Neural cell (in vitro differentiated cells): ENCODE data around the gene TACO1. TPM values are rescaled to one million over a fixed set of nuclear protein-coding genes. Genes with fewer than 3 reads are reported as not detected.

Experiments
- H2AFZ ChIP-seq: fragments of 200-600, 300-800 bp; sonication (generic), shearing (Covaris generic); 2 replicates; pipeline ENCODE4 v1.6.0; 2014; ENCODE audit warnings: low read depth, mild to moderate bottlenecking, antibody characterized with exemption, low read length, moderate library complexity
- H3F3A ChIP-seq: fragments of 200-600 bp; shearing (Covaris generic); 2 replicates; pipeline ENCODE4 v1.6.1; 2016; ENCODE audit warnings: mild to moderate bottlenecking, moderate library complexity, mixed read lengths, antibody characterized with exemption, low read length; ENCODE audit not compliant: insufficient read depth, poor library complexity, severe bottlenecking
- H3K27ac ChIP-seq: fragments of 200-600, 300-800 bp; sonication (generic), shearing (Covaris generic); 2 replicates; pipeline ENCODE4 v1.5.1; 2014; ENCODE audit warnings: mild to moderate bottlenecking, low read length, moderate library complexity
- H3K27me3 ChIP-seq: fragments of 300-800, 200-600 bp; sonication (generic), shearing (Covaris generic); 2 replicates; pipeline ENCODE4 v1.6.0; 2014; ENCODE audit warnings: mild to moderate bottlenecking, low read depth, low read length, moderate library complexity; ENCODE audit not compliant: insufficient read depth
- H3K36me3 ChIP-seq: fragments of 300-800, 200-600 bp; sonication (generic), shearing (Covaris generic); 2 replicates; pipeline ENCODE4 v1.5.1; 2014; ENCODE audit warnings: mild to moderate bottlenecking, antibody characterized with exemption, low read length, moderate library complexity; ENCODE audit not compliant: insufficient read depth
- H3K4me2 ChIP-seq: fragments of 300-800, 200-600 bp; sonication (generic), shearing (Covaris generic); 2 replicates; pipeline ENCODE4 v1.6.0; 2014; ENCODE audit warnings: mild to moderate bottlenecking, low read length
- H3K4me3 ChIP-seq: fragments of 300-800, 200-600 bp; sonication (generic), shearing (Covaris generic); 2 replicates; pipeline ENCODE4 v1.5.1; 2014; ENCODE audit warnings: mild to moderate bottlenecking, low read length, moderate library complexity
- H3K79me2 ChIP-seq: fragments of 200-600 bp; shearing (Covaris generic); replicated peaks from 2 replicates; pipeline ENCODE4 v1.6.0; 2014; ENCODE audit warnings: mild to moderate bottlenecking, low read length, moderate library complexity; ENCODE audit not compliant: insufficient read depth
- H3K9ac ChIP-seq: fragments of 300-800, 200-600 bp; sonication (generic), shearing (Covaris generic); 2 replicates; pipeline ENCODE4 v1.6.1; 2016; ENCODE audit warnings: mild to moderate bottlenecking, low read length, mixed read lengths
- H3K9me2 ChIP-seq: fragments of 200-600 bp; shearing (Covaris generic); 2 replicates; pipeline ENCODE4 v1.6.1; 2016; ENCODE audit warnings: mild to moderate bottlenecking, low read length, mixed read lengths; ENCODE audit not compliant: insufficient read depth
- H3K9me3 ChIP-seq: fragments of 200-600, 300-800 bp; sonication (generic), shearing (Covaris generic); 2 replicates; pipeline ENCODE4 v1.6.1; 2016; ENCODE audit warnings: mild to moderate bottlenecking, mixed run types, low read length, moderate library complexity, mixed read lengths
- H4K20me1 ChIP-seq: fragments of 200-600 bp; shearing (Covaris generic); 2 replicates; pipeline ENCODE4 v1.6.1; 2016; ENCODE audit warnings: mild to moderate bottlenecking, mixed run types; ENCODE audit not compliant: insufficient read depth
- EP300 ChIP-seq: fragments of 450-650 bp; conservative IDR thresholded peaks from 2 replicates; pipeline ENCODE4 v1.6.1; 2014; ENCODE audit warnings: antibody characterized with exemption, mild to moderate bottlenecking, moderate library complexity; ENCODE audit not compliant: poor library complexity, severe bottlenecking
- EZH2 ChIP-seq: fragments of 200-600, 300-800 bp; shearing (Covaris generic), sonication (generic); IDR thresholded peaks from 2 replicates; pipeline ENCODE4 v1.6.1; 2014; ENCODE audit warnings: antibody characterized with exemption, low read length, borderline replicate concordance, mild to moderate bottlenecking; ENCODE audit not compliant: insufficient read depth, poor library complexity, severe bottlenecking
- MXI1 ChIP-seq: fragments of 450-650 bp; conservative IDR thresholded peaks from 2 replicates; pipeline ENCODE4 v1.6.1; 2014; ENCODE audit warnings: antibody characterized with exemption, mild to moderate bottlenecking; ENCODE audit not compliant: poor library complexity, severe bottlenecking
- POLR2AphosphoS5 ChIP-seq: IDR thresholded peaks from 2 replicates; pipeline ENCODE4 v1.6.1; 2012
- RAD21 ChIP-seq: fragments of 450-650 bp; conservative IDR thresholded peaks from 2 replicates; pipeline ENCODE4 v1.6.1; 2014; ENCODE audit warnings: antibody characterized with exemption, mild to moderate bottlenecking, moderate library complexity
- SMC3 ChIP-seq: fragments of 450-650 bp; conservative IDR thresholded peaks from 2 replicates; pipeline ENCODE4 v1.6.1; 2014; ENCODE audit warnings: antibody characterized with exemption, mild to moderate bottlenecking, moderate library complexity; ENCODE audit not compliant: poor library complexity
- polyA plus RNA-seq: library from polyadenylated mRNA; depleted of rRNA; stranded (reverse); fragments of >200 nt; gene quantifications from 2 replicates; pipeline ENCODE4 v1.2.3, GENCODE V29; 2014
- TF ChIP-seq, protein P1 (sequence below): IDR thresholded peaks from 2 replicates; pipeline ENCODE4 v1.6.1; 2012; ENCODE audit warnings: borderline replicate concordance
- TF ChIP-seq, protein P2 (sequence below): fragments of 450-650 bp; IDR thresholded peaks from 2 replicates; pipeline ENCODE4 v1.5.1; 2014; ENCODE audit warnings: antibody characterized with exemption, mild to moderate bottlenecking, moderate library complexity; ENCODE audit not compliant: poor library complexity, severe bottlenecking

The TACO1 gene
- polyA plus RNA-seq, 1 donor from 2014 or later: 16.2 TPM

DNA sequence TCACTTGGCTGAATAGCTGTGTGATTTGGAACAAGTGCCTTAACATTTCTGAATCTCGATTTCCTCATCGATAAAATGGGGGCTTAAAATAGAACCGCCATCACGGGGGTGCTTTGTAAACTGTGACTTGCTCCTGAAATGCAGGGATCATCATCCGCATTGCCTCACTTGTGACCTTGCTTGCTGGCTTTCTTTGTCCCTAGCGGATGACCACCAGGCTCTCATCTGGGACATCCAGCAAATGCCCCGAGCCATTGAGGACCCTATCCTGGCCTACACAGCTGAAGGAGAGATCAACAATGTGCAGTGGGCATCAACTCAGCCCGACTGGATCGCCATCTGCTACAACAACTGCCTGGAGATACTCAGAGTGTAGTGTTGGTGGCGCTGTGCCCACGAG, 11.9 kb upstream of the TACO1 start:
- TF ChIP-seq SMC3 (no peak), EP300 (no peak), RAD21 (no peak), POLR2AphosphoS5 (no peak), MXI1 (no peak), EZH2 (no peak)
- TF ChIP-seq, protein P1, sequence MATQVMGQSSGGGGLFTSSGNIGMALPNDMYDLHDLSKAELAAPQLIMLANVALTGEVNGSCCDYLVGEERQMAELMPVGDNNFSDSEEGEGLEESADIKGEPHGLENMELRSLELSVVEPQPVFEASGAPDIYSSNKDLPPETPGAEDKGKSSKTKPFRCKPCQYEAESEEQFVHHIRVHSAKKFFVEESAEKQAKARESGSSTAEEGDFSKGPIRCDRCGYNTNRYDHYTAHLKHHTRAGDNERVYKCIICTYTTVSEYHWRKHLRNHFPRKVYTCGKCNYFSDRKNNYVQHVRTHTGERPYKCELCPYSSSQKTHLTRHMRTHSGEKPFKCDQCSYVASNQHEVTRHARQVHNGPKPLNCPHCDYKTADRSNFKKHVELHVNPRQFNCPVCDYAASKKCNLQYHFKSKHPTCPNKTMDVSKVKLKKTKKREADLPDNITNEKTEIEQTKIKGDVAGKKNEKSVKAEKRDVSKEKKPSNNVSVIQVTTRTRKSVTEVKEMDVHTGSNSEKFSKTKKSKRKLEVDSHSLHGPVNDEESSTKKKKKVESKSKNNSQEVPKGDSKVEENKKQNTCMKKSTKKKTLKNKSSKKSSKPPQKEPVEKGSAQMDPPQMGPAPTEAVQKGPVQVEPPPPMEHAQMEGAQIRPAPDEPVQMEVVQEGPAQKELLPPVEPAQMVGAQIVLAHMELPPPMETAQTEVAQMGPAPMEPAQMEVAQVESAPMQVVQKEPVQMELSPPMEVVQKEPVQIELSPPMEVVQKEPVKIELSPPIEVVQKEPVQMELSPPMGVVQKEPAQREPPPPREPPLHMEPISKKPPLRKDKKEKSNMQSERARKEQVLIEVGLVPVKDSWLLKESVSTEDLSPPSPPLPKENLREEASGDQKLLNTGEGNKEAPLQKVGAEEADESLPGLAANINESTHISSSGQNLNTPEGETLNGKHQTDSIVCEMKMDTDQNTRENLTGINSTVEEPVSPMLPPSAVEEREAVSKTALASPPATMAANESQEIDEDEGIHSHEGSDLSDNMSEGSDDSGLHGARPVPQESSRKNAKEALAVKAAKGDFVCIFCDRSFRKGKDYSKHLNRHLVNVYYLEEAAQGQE: no peak
- no peak overlapping the region for H3K4me2 ChIP-seq
- H3K4me3 ChIP-seq: no peak overlapping the region
- no peaks in the 10 kb centered on the region for H3K27me3 ChIP-seq
- H3K27ac ChIP-seq: no peak overlapping the region
- no peaks in the 10 kb centered on the region for H3K9me2 ChIP-seq
- no peak overlapping the region for H3K9ac ChIP-seq
- no peaks in the 10 kb centered on the region for H4K20me1 ChIP-seq
- peaks cover 10% of the 10 kb centered on the region for H3K36me3 ChIP-seq
- no peaks in the 10 kb centered on the region for H3F3A ChIP-seq
- H3K9me3 ChIP-seq: no peaks in the 10 kb centered on the region
- H3K79me2 ChIP-seq: no peaks in the 10 kb centered on the region
- H2AFZ ChIP-seq: no peak overlapping the region

DNA sequence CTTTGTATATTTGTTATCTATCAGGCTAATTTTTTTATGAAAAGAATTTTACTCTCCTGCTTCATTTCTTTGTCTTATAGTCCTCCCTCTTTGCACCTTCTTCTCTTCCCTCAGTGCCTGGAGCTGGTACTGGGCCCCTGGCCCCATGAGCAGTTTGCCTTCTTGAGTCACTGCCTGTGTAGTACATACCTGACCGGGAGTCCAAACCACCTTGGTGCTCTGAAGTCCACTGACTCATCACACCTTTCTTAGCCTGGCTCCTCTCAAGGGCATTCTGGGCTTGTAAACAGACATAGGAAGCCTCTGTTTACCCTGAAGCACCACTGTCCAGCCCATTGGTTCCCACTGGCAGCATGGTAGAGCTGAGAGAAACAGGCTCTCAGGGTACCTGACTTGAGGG, 11.0 kb upstream of the TACO1 start:
- no peaks in the 10 kb centered on the region for H3F3A ChIP-seq
- no peaks in the 10 kb centered on the region for H3K9me3 ChIP-seq
- no peaks in the 10 kb centered on the region for H3K27me3 ChIP-seq
- H4K20me1 ChIP-seq: no peaks in the 10 kb centered on the region
- H3K4me2 ChIP-seq: no peak overlapping the region
- no peak overlapping the region for H3K27ac ChIP-seq
- H3K4me3 ChIP-seq: no peak overlapping the region
- H3K79me2 ChIP-seq: no peaks in the 10 kb centered on the region
- no peaks in the 10 kb centered on the region for H3K9me2 ChIP-seq
- no peak overlapping the region for H3K9ac ChIP-seq
- H3K36me3 ChIP-seq: peaks cover 10% of the 10 kb centered on the region
- no peak overlapping the region for H2AFZ ChIP-seq
- no peak for TF ChIP-seq EP300
- TF ChIP-seq EZH2: no peak
- TF ChIP-seq, protein P2, sequence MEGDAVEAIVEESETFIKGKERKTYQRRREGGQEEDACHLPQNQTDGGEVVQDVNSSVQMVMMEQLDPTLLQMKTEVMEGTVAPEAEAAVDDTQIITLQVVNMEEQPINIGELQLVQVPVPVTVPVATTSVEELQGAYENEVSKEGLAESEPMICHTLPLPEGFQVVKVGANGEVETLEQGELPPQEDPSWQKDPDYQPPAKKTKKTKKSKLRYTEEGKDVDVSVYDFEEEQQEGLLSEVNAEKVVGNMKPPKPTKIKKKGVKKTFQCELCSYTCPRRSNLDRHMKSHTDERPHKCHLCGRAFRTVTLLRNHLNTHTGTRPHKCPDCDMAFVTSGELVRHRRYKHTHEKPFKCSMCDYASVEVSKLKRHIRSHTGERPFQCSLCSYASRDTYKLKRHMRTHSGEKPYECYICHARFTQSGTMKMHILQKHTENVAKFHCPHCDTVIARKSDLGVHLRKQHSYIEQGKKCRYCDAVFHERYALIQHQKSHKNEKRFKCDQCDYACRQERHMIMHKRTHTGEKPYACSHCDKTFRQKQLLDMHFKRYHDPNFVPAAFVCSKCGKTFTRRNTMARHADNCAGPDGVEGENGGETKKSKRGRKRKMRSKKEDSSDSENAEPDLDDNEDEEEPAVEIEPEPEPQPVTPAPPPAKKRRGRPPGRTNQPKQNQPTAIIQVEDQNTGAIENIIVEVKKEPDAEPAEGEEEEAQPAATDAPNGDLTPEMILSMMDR: no peak
- no peak for TF ChIP-seq POLR2AphosphoS5
- TF ChIP-seq SMC3: no peak
- TF ChIP-seq, protein P1: no peak
- TF ChIP-seq RAD21: no peak
- no peak for TF ChIP-seq MXI1
